H1 (cell line): Measurements from ENCODE around the gene GRIP1. TPM values are rescaled to one million over a fixed set of nuclear protein-coding genes. Genes with fewer than 3 reads are reported as not detected.

Experiments used
- CTCF ChIA-PET: fragments of 300-600 bp; sonication (Branson Sonifier 250); formaldehyde crosslinking; loops from one replicate; lab custom pipeline; 2021; ENCODE audit not compliant: partially characterized antibody; lab: Charles Lee
- POLR2A ChIA-PET: fragments of 300-600 bp; sonication (Branson Sonifier 250); formaldehyde crosslinking; loops from one replicate; lab custom pipeline; 2021; ENCODE audit warnings: inconsistent platforms; ENCODE audit not compliant: partially characterized antibody; lab: Charles Lee
- DNase-seq, 2 experiments: peaks; one replicate each; pipeline versions ENCODE4 v3.0.0 to v3.0.0-alpha.2; 2010 to 2022; ENCODE audit warnings: low spot score in 2 of 2, low read depth in 1 of 2, mixed read lengths in 1 of 2
- FAIRE-seq: peaks from 2 replicates; lab custom pipeline; 2011; peaks lifted over from hg19 to GRCh38; lab: Jason Lieb, UNC
- H2AFZ ChIP-seq: 2 replicates; pipeline ENCODE4 v1.8.1; 2012; ENCODE audit warnings: low read length, inconsistent platforms
- H2AK5ac ChIP-seq: 2 replicates; pipeline ENCODE4 v1.6.1; 2013; ENCODE audit warnings: low read depth, low read length
- H2BK120ac ChIP-seq: replicated peaks from 2 replicates; pipeline ENCODE3; 2013; ENCODE audit warnings: low read depth, low read length, inconsistent platforms
- H2BK12ac ChIP-seq: 2 replicates; pipeline ENCODE4 v1.6.1; 2013; ENCODE audit warnings: low read depth, low read length
- H2BK15ac ChIP-seq: 2 replicates; pipeline ENCODE4 v1.6.1; 2013; ENCODE audit warnings: low read length
- H2BK20ac ChIP-seq: 2 replicates; pipeline ENCODE4 v1.6.1; 2013; ENCODE audit warnings: low read length
- H2BK5ac ChIP-seq: 2 replicates; pipeline ENCODE4 v1.6.1; 2013; ENCODE audit warnings: low read depth, low read length
- H3K14ac ChIP-seq: 2 replicates; pipeline ENCODE4 v1.6.1; 2013; ENCODE audit warnings: inconsistent platforms; ENCODE audit not compliant: insufficient read length
- H3K18ac ChIP-seq: 2 replicates; pipeline ENCODE4 v1.6.1; 2013; ENCODE audit warnings: low read length; ENCODE audit errors: extremely low read depth
- H3K23ac ChIP-seq: 2 replicates; pipeline ENCODE4 v1.6.1; 2013; ENCODE audit warnings: inconsistent platforms; ENCODE audit not compliant: insufficient read length
- H3K23me2 ChIP-seq: 2 replicates; pipeline ENCODE4 v1.6.1; 2013; ENCODE audit warnings: low read depth, low read length
- H3K27ac ChIP-seq: 2 replicates; pipeline ENCODE4 v1.6.1; 2011; ENCODE audit warnings: low read depth, low read length, inconsistent platforms
- H3K27me3 ChIP-seq, 4 experiments: replicated peaks in 1 of 4; 1 replicate in 1 of 4; 2 replicates in 3 of 4; pipeline versions ENCODE4 v1.6.1 to v1.8.1; 2011 to 2013; ENCODE audit warnings: low read length in 3 of 4, mild to moderate bottlenecking in 3 of 4, inconsistent platforms in 2 of 4, mixed read lengths in 2 of 4, moderate library complexity in 1 of 4; ENCODE audit not compliant: control insufficient read depth in 3 of 4, insufficient read depth in 3 of 4; ENCODE audit errors: extremely low read depth in 1 of 4
- H3K36me3 ChIP-seq, 4 experiments: 2 replicates each; pipeline versions ENCODE4 v1.6.1 to v1.8.1; 2011 to 2013; ENCODE audit warnings: mild to moderate bottlenecking in 4 of 4, low read length in 3 of 4, moderate library complexity in 2 of 4, control low read depth in 1 of 4, inconsistent platforms in 1 of 4; ENCODE audit not compliant: insufficient read depth in 4 of 4, control insufficient read depth in 2 of 4
- H3K4ac ChIP-seq: replicated peaks from 2 replicates; pipeline ENCODE3; 2013; ENCODE audit warnings: low read length, low read depth, mixed read lengths, inconsistent platforms; ENCODE audit not compliant: insufficient read length
- H3K4me1 ChIP-seq, 4 experiments: replicated peaks in 1 of 4; 1 replicate in 1 of 4; 2 replicates in 3 of 4; pipeline versions ENCODE4 v1.6.1 to v1.8.1; 2011 to 2013; ENCODE audit warnings: low read length in 3 of 4, inconsistent platforms in 2 of 4, mixed read lengths in 1 of 4; ENCODE audit not compliant: insufficient read depth in 4 of 4, control insufficient read depth in 3 of 4
- H3K4me2 ChIP-seq, 2 experiments: 2 replicates each; pipeline versions ENCODE4 v1.6.1 to v1.8.1; 2011 to 2013; ENCODE audit warnings: low read depth in 2 of 2, low read length in 2 of 2, control low read depth in 1 of 2, inconsistent platforms in 1 of 2, mild to moderate bottlenecking in 1 of 2; ENCODE audit not compliant: insufficient read depth in 1 of 2
- H3K4me3 ChIP-seq, 4 experiments: fragments of 200-600, 300-600 bp in 1 of 4; sonication (generic), shearing (Covaris generic), sonication (Bioruptor Twin) in 1 of 4; 2 replicates each; pipeline versions ENCODE4 v1.5.1 to v1.8.1; 2011 to 2016; ENCODE audit warnings: low read length in 4 of 4, low read depth in 3 of 4, control low read depth in 2 of 4, inconsistent platforms in 2 of 4, mild to moderate bottlenecking in 2 of 4, mixed read lengths in 1 of 4, moderate library complexity in 1 of 4; ENCODE audit not compliant: insufficient read depth in 2 of 4; ENCODE audit errors: extremely low read depth in 1 of 4
- H3K56ac ChIP-seq: replicated peaks from 2 replicates; pipeline ENCODE3; 2013; ENCODE audit warnings: low read depth, mild to moderate bottlenecking, mixed read lengths, low read length, inconsistent platforms; ENCODE audit not compliant: insufficient read length
- H3K79me1 ChIP-seq: 2 replicates; pipeline ENCODE4 v1.6.1; 2013; ENCODE audit warnings: low read depth, low read length, control low read depth
- H3K79me2 ChIP-seq, 2 experiments: 2 replicates each; pipeline versions ENCODE4 v1.6.1 to v1.8.1; 2012 to 2013; ENCODE audit warnings: low read length in 2 of 2, mild to moderate bottlenecking in 2 of 2, inconsistent platforms in 1 of 2; ENCODE audit not compliant: insufficient read depth in 2 of 2, control insufficient read depth in 1 of 2
- H3K9ac ChIP-seq, 4 experiments: replicated peaks in 1 of 4; 1 replicate in 1 of 4; 2 replicates in 3 of 4; pipeline versions ENCODE4 v1.6.1 to v1.8.1; 2011 to 2013; ENCODE audit warnings: low read depth in 3 of 4, low read length in 3 of 4, control low read depth in 2 of 4, mild to moderate bottlenecking in 2 of 4, moderate library complexity in 2 of 4, inconsistent platforms in 1 of 4; ENCODE audit errors: extremely low read depth in 1 of 4
- H3K9me3 ChIP-seq, 2 experiments: 2 replicates each; pipeline versions ENCODE4 v1.6.1 to v1.8.1; 2012 to 2013; ENCODE audit warnings: mild to moderate bottlenecking in 2 of 2, moderate library complexity in 2 of 2, control low read depth in 1 of 2, inconsistent platforms in 1 of 2, low read depth in 1 of 2, low read length in 1 of 2, mixed read lengths in 1 of 2; ENCODE audit not compliant: insufficient read depth in 2 of 2
- H4K20me1 ChIP-seq, 2 experiments: replicated peaks in 1 of 2; 2 replicates each; pipeline versions ENCODE3 to v1.8.1; 2011 to 2013; ENCODE audit warnings: inconsistent platforms in 2 of 2, low read length in 2 of 2, mild to moderate bottlenecking in 1 of 2; ENCODE audit not compliant: insufficient read depth in 2 of 2, control insufficient read depth in 1 of 2
- H4K5ac ChIP-seq: 2 replicates; pipeline ENCODE4 v1.6.1; 2013; ENCODE audit warnings: low read length, low read depth, mixed read lengths, inconsistent platforms; ENCODE audit not compliant: insufficient read length
- H4K8ac ChIP-seq: 2 replicates; pipeline ENCODE4 v1.8.0; 2013; ENCODE audit warnings: mild to moderate bottlenecking, moderate library complexity, low read length, inconsistent platforms; ENCODE audit not compliant: insufficient read depth; ENCODE audit errors: extremely low read depth
- H4K91ac ChIP-seq: replicated peaks from 2 replicates; pipeline ENCODE3; 2013; ENCODE audit warnings: low read length, mixed read lengths, inconsistent platforms; ENCODE audit not compliant: insufficient read length
- CBX8 ChIP-seq: fragments of 300-800, 300-1000 bp; sonication (generic); IDR thresholded peaks from 2 replicates; pipeline ENCODE4 v1.7.1; 2016; ENCODE audit warnings: low read depth, low read length, borderline replicate concordance
- CTCF ChIP-seq, 3 experiments: IDR thresholded peaks; 1 replicate in 2 of 3; 2 replicates in 1 of 3; pipeline versions ENCODE4 v1.5.1 to v1.6.1; 2011; ENCODE audit warnings: low read length in 3 of 3, mild to moderate bottlenecking in 3 of 3, inconsistent platforms in 2 of 3, low read depth in 1 of 3, moderate library complexity in 1 of 3; ENCODE audit not compliant: insufficient read depth in 1 of 3; ENCODE audit errors: control extremely low read depth in 1 of 3
- KDM4A ChIP-seq: IDR thresholded peaks from one replicate; pipeline ENCODE4 v1.7.1; 2012; ENCODE audit warnings: low read depth, mild to moderate bottlenecking, moderate library complexity, low read length, inconsistent platforms; ENCODE audit not compliant: severe bottlenecking
- KDM5A ChIP-seq: fragments of 200-600 bp; IDR thresholded peaks from 2 replicates; pipeline ENCODE4 v1.7.1; 2012; ENCODE audit warnings: mild to moderate bottlenecking, low read length, inconsistent platforms, mixed read lengths
- NRF1 ChIP-seq: IDR thresholded peaks from 2 replicates; pipeline ENCODE4 v1.6.1; 2011; ENCODE audit warnings: mild to moderate bottlenecking, low read depth, low read length, improper control_type of control experiment
- PHF8 ChIP-seq: fragments of 200-600 bp; sonication (generic); conservative IDR thresholded peaks from 2 replicates; pipeline ENCODE4 v1.7.1; 2012; ENCODE audit warnings: low read depth, mild to moderate bottlenecking, inconsistent platforms, low read length, moderate library complexity
- RNF2 ChIP-seq: fragments of 200-900, 300-1000 bp; sonication (generic); IDR thresholded peaks from 2 replicates; pipeline ENCODE4 v1.7.1; 2016; ENCODE audit warnings: borderline replicate concordance, low read depth, mild to moderate bottlenecking, antibody characterized with exemption, low read length; ENCODE audit not compliant: poor library complexity, severe bottlenecking; ENCODE audit errors: missing control alignments
- SP4 ChIP-seq: IDR thresholded peaks from 2 replicates; pipeline ENCODE4 v1.6.1; 2012; ENCODE audit warnings: low read length, inconsistent platforms
- USF2 ChIP-seq: IDR thresholded peaks from 2 replicates; pipeline ENCODE4 v1.6.1; 2011; ENCODE audit warnings: low read length, improper control_type of control experiment
- YY1 ChIP-seq: IDR thresholded peaks from 2 replicates; pipeline ENCODE4 v1.6.1; 2011; ENCODE audit warnings: low read depth, mild to moderate bottlenecking, low read length
- WGBS, 2 experiments: shearing (Covaris generic) in 1 of 2; methylation state at CpG; one replicate each; pipeline versions ENCODE4 v1.1.6 to v1.1.7; 2013 to 2015; ENCODE audit warnings: low lambda C conversion rate in 2 of 2, mixed read lengths in 2 of 2, inconsistent platforms in 1 of 2, low coverage in 1 of 2, missing lambda C conversion rate in 1 of 2; ENCODE audit not compliant: insufficient replicate concordance in 2 of 2, insufficient coverage in 1 of 2, insufficient read length in 1 of 2; ENCODE audit errors: extremely low coverage in 1 of 2, missing lambda C conversion rate in 1 of 2; 5-methylcytosine and 5-hydroxymethylcytosine counted together
- polyA plus RNA-seq, 7 experiments: library from polyadenylated mRNA; depleted of rRNA in 3 of 7; stranded (reverse) in 5 of 7; unstranded in 2 of 7; fragments of >200 nt in 5 of 7; fragments of 200-250 nt in 2 of 7; gene quantifications; 1 replicate in 5 of 7; 2 replicates in 1 of 7; 4 replicates in 1 of 7; pipeline versions ENCODE4 v1.2.1 to v1.2.3, GENCODE V29; 2011 to 2013; ENCODE audit warnings: missing spikeins in 2 of 7, mixed read lengths in 2 of 7
- total RNA-seq: library from RNA; stranded (reverse); fragmentation: NEBNext Ultra II Directional; extraction: Animal tissue kit (Norgen Biotek cat#: 25700); gene quantifications from 2 replicates; pipeline ENCODE4 v1.2.1, GENCODE V29; 2021

Gene GRIP1
- total and polyA plus RNA-seq, 2 of the 8 experiments (the other 6 are each of a cell fraction or from before 2014, with no cell fraction given) = 4.5 to 27.3 TPM

- no peak overlapping the region for H4K8ac ChIP-seq
- no peak overlapping the region for H4K91ac ChIP-seq
- H3K36me3 ChIP-seq = no peaks in the 10 kb centered on the region
- FAIRE-seq (no peak), DNase-seq (no peak)
- H3K4me3 ChIP-seq = no peak overlapping the region
- no peaks in the 10 kb centered on the region for H3K79me1 ChIP-seq
- no peaks in the 10 kb centered on the region for H3K9me3 ChIP-seq
- H3K4ac ChIP-seq = no peak overlapping the region
- H4K5ac ChIP-seq = no peak overlapping the region
- no peak overlapping the region for H2BK12ac ChIP-seq
- 90% methylated on average over 1 of the region's 1 CpG; no CpG with 5 or more reads in 1 of the 2 experiments for WGBS, 2 experiments
- POLR2A ChIA-PET = no interaction called here
- H3K27ac ChIP-seq = no peak overlapping the region
- CTCF ChIA-PET = interaction anchor here (1.0 to 1.4 kb wide), 2 partner anchors 12 to 233 kb away, joined by 3 to 4 read pairs; no protein-coding TSS in a partner anchor
- H2BK15ac ChIP-seq = no peak overlapping the region
- no peaks in the 10 kb centered on the region for H3K79me2 ChIP-seq
- no peak overlapping the region for H3K56ac ChIP-seq
- no peaks in the 10 kb centered on the region for H3K27me3 ChIP-seq
- no peaks in the 10 kb centered on the region for H4K20me1 ChIP-seq
- H2BK20ac ChIP-seq = no peak overlapping the region
- no peak overlapping the region for H2AFZ ChIP-seq
- H3K14ac ChIP-seq = no peak overlapping the region
- no peak overlapping the region for H2BK120ac ChIP-seq
- no peak overlapping the region for H2BK5ac ChIP-seq
- no peak overlapping the region for H3K4me2 ChIP-seq
- no peak overlapping the region for H3K18ac ChIP-seq
- H3K9ac ChIP-seq = no peak overlapping the region
- no peak overlapping the region for H3K23ac ChIP-seq
- H2AK5ac ChIP-seq = no peak overlapping the region
- 0 out of 7 replicates have a peak, but pooled peaks cover 0 to 1% (median 0%) of the 10 kb centered on the region in 4 experiments for H3K4me1 ChIP-seq
- no peaks in the 10 kb centered on the region for H3K23me2 ChIP-seq
- TF ChIP-seq KDM5A (no peak), CTCF (IDR thresholded peaks at IDR 0.05; ENCODE audit: control extremely low read depth in 1 of 3, insufficient read depth in 1 of 3, low read depth in 1 of 3, low read length in 3 of 3) (no peak), PHF8 (no peak), YY1 (no peak), NRF1 (no peak), KDM4A (no peak), SP4 (no peak), RNF2 (no peak), CBX8 (no peak), USF2 (no peak)
Observed at GRCh38 chr12:66664076-66664475, 14.8 kb downstream of the GRIP1 start.
